A549 (cell line): Measurements from ENCODE around the gene RPL35. TPM values are rescaled to one million over a fixed set of nuclear protein-coding genes. Genes with fewer than 3 reads are reported as not detected.
"Not testable (repeated sequence)": the region's sequence is repeated elsewhere in the genome, so short reads cannot be mapped to it uniquely, and the experiment has no call there.

Experiments used
- ATAC-seq, 2 experiments: fragments of 200-7000 bp in 1 of 2; fragments of >200 bp in 1 of 2; cut with Nextera tagmentation in 1 of 2; cut with Tn5 transposase in 1 of 2; 3 replicates each; pipeline versions ENCODE4 v1.8.0 to v1.9.1; 2018 to 2020; ENCODE audit warnings: mild to moderate bottlenecking in 1 of 2, moderate library complexity in 1 of 2
- CTCF ChIA-PET: fragments of 300-600 bp; sonication (Branson Sonifier 250); formaldehyde crosslinking; extraction: SDS; loops from one replicate; lab custom pipeline; 2021; ENCODE audit warnings: antibody characterized with exemption, inconsistent platforms; lab: Yijun Ruan, JAX
- POLR2A ChIA-PET: fragments of 350-600 bp; formaldehyde crosslinking; extraction: SDS; loops from one replicate; lab custom pipeline; 2021; ENCODE audit warnings: antibody characterized with exemption, inconsistent platforms; lab: Yijun Ruan, JAX
- DNase-seq, 2 experiments: peaks; one replicate each; pipeline versions ENCODE4 v3.0.0 to v3.0.0-alpha.2; 2011 to 2016; ENCODE audit warnings: low read depth in 1 of 2, low spot score in 1 of 2
- FAIRE-seq: peaks from 2 replicates; lab custom pipeline; 2011; peaks lifted over from hg19 to GRCh38; lab: Jason Lieb, UNC
- H3K27ac ChIP-seq, 2 experiments: fragments of >200 bp; sonication (Bioruptor Twin); formaldehyde crosslinking; 3 replicates each; pipeline ENCODE4 v1.5.1; 2016 to 2017
- H3K4me1 ChIP-seq: fragments of >200 bp; sonication (Bioruptor Twin); formaldehyde crosslinking; 3 replicates; pipeline ENCODE4 v1.6.1; 2016
- H3K4me2 ChIP-seq: fragments of >200 bp; sonication (Bioruptor Twin); formaldehyde crosslinking; 3 replicates; pipeline ENCODE4 v1.6.1; 2016
- H3K4me3 ChIP-seq: fragments of >200 bp; sonication (Bioruptor Twin); formaldehyde crosslinking; 3 replicates; pipeline ENCODE4 v1.5.1; 2016
- H3K9me3 ChIP-seq: fragments of >200 bp; sonication (Bioruptor Twin); formaldehyde crosslinking; 3 replicates; pipeline ENCODE4 v1.6.1; 2016
- EP300 ChIP-seq, 2 experiments: fragments of >200 bp; sonication (Bioruptor Twin); formaldehyde crosslinking; IDR thresholded peaks; 2 replicates in 1 of 2; 3 replicates in 1 of 2; pipeline ENCODE4 v1.6.1; 2016 to 2017
- HOXB13 ChIP-seq: fragments of 250-450 bp; sonication (Bioruptor Pico); IDR thresholded peaks from 2 replicates; pipeline ENCODE4 v1.5.0; 2020; ENCODE audit warnings: low read depth, mild to moderate bottlenecking, moderate library complexity
- KDM1A ChIP-seq: fragments of 200-600 bp; sonication (generic); IDR thresholded peaks from 2 replicates; pipeline ENCODE4 v1.6.1; 2016; ENCODE audit warnings: low read depth, mild to moderate bottlenecking
- MAZ ChIP-seq: fragments of 150-350 bp; IDR thresholded peaks from 2 replicates; pipeline ENCODE4 v1.6.1; 2014; ENCODE audit warnings: antibody characterized with exemption, low read depth, low read length, borderline replicate concordance
- RAD21 ChIP-seq, 2 experiments: fragments of >200 bp in 1 of 2; sonication (Bioruptor Twin) in 1 of 2; formaldehyde crosslinking in 1 of 2; IDR thresholded peaks in 1 of 2; conservative IDR thresholded peaks in 1 of 2; 2 replicates in 1 of 2; 3 replicates in 1 of 2; pipeline ENCODE4 v1.6.1; 2012 to 2018; ENCODE audit warnings: inconsistent platforms in 1 of 2
- RNF2 ChIP-seq: fragments of 200-600 bp; sonication (generic); IDR thresholded peaks from 2 replicates; pipeline ENCODE4 v1.6.1; 2016; ENCODE audit warnings: low read depth, mild to moderate bottlenecking, antibody characterized with exemption, moderate library complexity, borderline replicate concordance
- SMC3 ChIP-seq: fragments of >200 bp; sonication (Bioruptor Twin); formaldehyde crosslinking; IDR thresholded peaks from 3 replicates; pipeline ENCODE4 v1.6.1; 2018; ENCODE audit warnings: inconsistent platforms
- ZC3H11A ChIP-seq: fragments of 450-650 bp; IDR thresholded peaks from 2 replicates; pipeline ENCODE4 v1.6.1; 2014; ENCODE audit warnings: antibody characterized with exemption, mild to moderate bottlenecking
- ZFP36 ChIP-seq: fragments of 450-650 bp; IDR thresholded peaks from 2 replicates; pipeline ENCODE4 v1.6.1; 2014; ENCODE audit warnings: borderline replicate concordance; ENCODE audit not compliant: partially characterized antibody
- ZNF302 ChIP-seq: fragments of 250-450 bp; sonication (Bioruptor Pico); IDR thresholded peaks from 2 replicates; pipeline ENCODE4 v1.9.0; 2021; ENCODE audit warnings: inconsistent platforms, mild to moderate bottlenecking, moderate library complexity
- WGBS: methylation state at CpG from one replicate; pipeline ENCODE4 v1.1.6; 2017; ENCODE audit errors: missing lambda C conversion rate; 5-methylcytosine and 5-hydroxymethylcytosine counted together
- polyA plus RNA-seq, 4 experiments: library from polyadenylated mRNA; depleted of rRNA in 3 of 4; stranded (reverse); fragments of >200 nt; fragmentation: RNase III in 1 of 4; extraction: RNeasy Plus Mini Kit Qiagen cat#74134 plus additional on column Dnase treatment in 1 of 4; gene quantifications; 2 replicates in 3 of 4; 3 replicates in 1 of 4; pipeline ENCODE4 v1.2.3, GENCODE V29; 2011 to 2017
- TF ChIP-seq, protein P1 (sequence below): fragments of >200 bp; sonication (Bioruptor Twin); formaldehyde crosslinking; IDR thresholded peaks from 3 replicates; pipeline ENCODE4 v1.5.1; 2016
- TF ChIP-seq, protein P2 (sequence below): IDR thresholded peaks from 2 replicates; pipeline ENCODE4 v1.6.1; 2012; ENCODE audit warnings: low read depth, borderline replicate concordance
- TF ChIP-seq, protein P3 (sequence below): fragments of >200 bp; sonication (Bioruptor Twin); formaldehyde crosslinking; IDR thresholded peaks from 3 replicates; pipeline ENCODE4 v1.6.1; 2016

Gene RPL35
- polyA plus RNA-seq, 2 of the 4 experiments (the other 2 are of a cell fraction) = 2,307 to 3,076 TPM

DNA sequence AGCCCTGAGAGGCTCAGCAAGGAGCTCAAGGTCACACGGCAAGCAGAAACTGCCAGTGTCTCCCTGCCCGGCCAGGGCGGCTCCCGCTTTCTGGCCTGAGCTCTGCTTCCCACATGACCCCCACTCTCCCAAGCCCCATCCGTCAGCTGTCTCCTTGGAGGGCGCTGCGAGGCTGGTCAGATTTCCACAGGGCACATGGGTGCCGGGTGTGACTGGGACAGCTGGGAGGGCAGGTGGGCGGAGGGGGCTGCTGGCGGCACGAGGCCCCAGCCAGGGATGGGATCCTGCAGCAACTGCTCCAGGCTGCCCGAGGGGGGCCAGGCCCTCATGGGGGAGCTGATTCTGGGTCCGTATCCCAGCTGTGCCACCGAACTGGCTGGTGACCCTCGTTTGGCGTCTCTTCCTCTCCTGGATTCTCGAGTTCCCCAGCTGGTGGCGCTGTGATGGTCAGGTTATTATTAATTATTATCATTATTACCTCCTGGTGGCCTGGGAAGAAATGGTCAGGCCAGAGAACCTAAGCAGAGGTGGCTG lies 21.4 kb downstream of the RPL35 start:
- no peak overlapping the region for H3K4me3 ChIP-seq
- peaks cover 7% of the 10 kb centered on the region for H3K4me1 ChIP-seq
- H3K27ac ChIP-seq = peak overlapping the region in 1 of 2 experiments; percentile 59; a peak in 3 of 6 replicates
- 67% methylated on average over 12 of the region's 18 CpGs for WGBS
- no peak overlapping the region for H3K4me2 ChIP-seq
- no peak for FAIRE-seq
- H3K9me3 ChIP-seq = no peaks in the 10 kb centered on the region
- ChIA-PET CTCF (interaction anchor here (0.7 to 43.0 kb wide), 15 partner anchors 9 to 302 kb away, joined by 3 to 2512 read pairs (median 5); partner anchors contain the start of genes ARPC5L, NR6A1, OLFML2A and WDR38), POLR2A (interaction anchor here (0.9 to 1.0 kb wide), 3 partner anchors 21 to 63 kb away, joined by 3 read pairs; partner anchors contain the start of genes ARPC5L, OLFML2A and RPL35)
- DNase-seq = peak in 1 of 2 experiments; percentile 42
- TF ChIP-seq ZC3H11A (no peak), ZFP36 (no peak), RNF2 (no peak), KDM1A (no peak), EP300 (IDR thresholded peaks at IDR 0.05) (no peak), SMC3 (0 out of 3 replicates have a peak, but pooled peaks have one; percentile 9), ZNF302 (CRISPR knock-in tag) (no peak), HOXB13 (CRISPR knock-in tag) (no peak)
- TF ChIP-seq, protein P1, sequence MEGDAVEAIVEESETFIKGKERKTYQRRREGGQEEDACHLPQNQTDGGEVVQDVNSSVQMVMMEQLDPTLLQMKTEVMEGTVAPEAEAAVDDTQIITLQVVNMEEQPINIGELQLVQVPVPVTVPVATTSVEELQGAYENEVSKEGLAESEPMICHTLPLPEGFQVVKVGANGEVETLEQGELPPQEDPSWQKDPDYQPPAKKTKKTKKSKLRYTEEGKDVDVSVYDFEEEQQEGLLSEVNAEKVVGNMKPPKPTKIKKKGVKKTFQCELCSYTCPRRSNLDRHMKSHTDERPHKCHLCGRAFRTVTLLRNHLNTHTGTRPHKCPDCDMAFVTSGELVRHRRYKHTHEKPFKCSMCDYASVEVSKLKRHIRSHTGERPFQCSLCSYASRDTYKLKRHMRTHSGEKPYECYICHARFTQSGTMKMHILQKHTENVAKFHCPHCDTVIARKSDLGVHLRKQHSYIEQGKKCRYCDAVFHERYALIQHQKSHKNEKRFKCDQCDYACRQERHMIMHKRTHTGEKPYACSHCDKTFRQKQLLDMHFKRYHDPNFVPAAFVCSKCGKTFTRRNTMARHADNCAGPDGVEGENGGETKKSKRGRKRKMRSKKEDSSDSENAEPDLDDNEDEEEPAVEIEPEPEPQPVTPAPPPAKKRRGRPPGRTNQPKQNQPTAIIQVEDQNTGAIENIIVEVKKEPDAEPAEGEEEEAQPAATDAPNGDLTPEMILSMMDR = peak; percentile 25; the same call in 2 of the 3 replicates
- TF ChIP-seq, protein P2, sequence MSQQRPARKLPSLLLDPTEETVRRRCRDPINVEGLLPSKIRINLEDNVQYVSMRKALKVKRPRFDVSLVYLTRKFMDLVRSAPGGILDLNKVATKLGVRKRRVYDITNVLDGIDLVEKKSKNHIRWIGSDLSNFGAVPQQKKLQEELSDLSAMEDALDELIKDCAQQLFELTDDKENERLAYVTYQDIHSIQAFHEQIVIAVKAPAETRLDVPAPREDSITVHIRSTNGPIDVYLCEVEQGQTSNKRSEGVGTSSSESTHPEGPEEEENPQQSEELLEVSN = no peak
- TF ChIP-seq, protein P3, sequence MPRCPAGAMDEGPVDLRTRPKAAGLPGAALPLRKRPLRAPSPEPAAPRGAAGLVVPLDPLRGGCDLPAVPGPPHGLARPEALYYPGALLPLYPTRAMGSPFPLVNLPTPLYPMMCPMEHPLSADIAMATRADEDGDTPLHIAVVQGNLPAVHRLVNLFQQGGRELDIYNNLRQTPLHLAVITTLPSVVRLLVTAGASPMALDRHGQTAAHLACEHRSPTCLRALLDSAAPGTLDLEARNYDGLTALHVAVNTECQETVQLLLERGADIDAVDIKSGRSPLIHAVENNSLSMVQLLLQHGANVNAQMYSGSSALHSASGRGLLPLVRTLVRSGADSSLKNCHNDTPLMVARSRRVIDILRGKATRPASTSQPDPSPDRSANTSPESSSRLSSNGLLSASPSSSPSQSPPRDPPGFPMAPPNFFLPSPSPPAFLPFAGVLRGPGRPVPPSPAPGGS = no peak
- peak; percentile 70 to 77; a peak in 5 of 6 replicates for ATAC-seq

DNA sequence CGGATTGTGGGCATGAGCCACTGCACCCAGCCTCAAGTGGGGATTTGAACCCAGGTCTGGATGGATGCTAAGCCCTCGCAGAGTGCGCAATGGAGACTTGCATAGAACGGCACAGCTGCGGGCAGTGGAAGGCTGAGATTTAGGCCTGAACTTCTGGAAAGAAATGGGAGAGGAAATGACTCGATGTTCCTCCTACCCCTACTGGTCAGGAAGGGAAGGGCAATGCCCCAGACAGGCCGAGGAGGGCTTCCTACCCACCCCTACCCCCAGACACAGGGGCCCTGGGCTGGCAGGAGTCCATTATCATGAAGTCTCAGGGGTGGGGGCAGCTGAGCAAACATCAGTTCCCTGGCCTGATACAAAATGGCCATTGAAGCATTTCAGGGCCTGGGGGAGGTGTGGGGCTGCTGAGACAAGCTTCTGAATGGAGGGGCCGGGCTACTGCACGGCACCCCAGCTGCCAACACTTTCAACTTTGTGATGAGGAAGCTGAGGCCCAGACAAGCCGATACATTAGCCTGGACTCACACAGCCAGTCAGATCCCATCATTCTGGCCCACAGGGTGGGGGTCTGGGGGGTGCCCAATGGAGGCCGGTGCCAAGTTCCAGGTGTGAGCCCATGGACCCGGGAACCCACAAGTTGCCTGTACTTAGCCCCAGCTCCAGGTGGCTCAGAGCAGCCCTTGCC lies 22.0 kb downstream of the RPL35 start:
- TF ChIP-seq RAD21 (conservative IDR thresholded peaks at IDR 0.05 in 1 of 2, IDR thresholded peaks at IDR 0.05 in 1 of 2) (peak in 1 of 2 experiments; percentile 12; a peak in 1 of 5 replicates), MAZ (no peak)
- TF ChIP-seq, protein P1 = peak; percentile 11; the same call in 1 of the 3 replicates
- Histone ChIP-seq H3K4me3 (no peak overlapping the region), H3K4me1 (peaks cover 13% of the 10 kb centered on the region), H3K4me2 (no peak overlapping the region), H3K9me3 (no peaks in the 10 kb centered on the region), H3K27ac (peak overlapping the region in 1 of 2 experiments; percentile 59; a peak in 2 of 6 replicates)
- FAIRE-seq (no peak), ATAC-seq (peak; percentile 63 to 82; a peak in 4 of 6 replicates), DNase-seq (peak; percentile 53 to 55)
- ChIA-PET POLR2A (interaction anchor here (0.9 to 1.0 kb wide), 3 partner anchors 22 to 63 kb away, joined by 3 read pairs; partner anchors contain the start of genes ARPC5L, OLFML2A and RPL35), CTCF (interaction anchor here (0.9 to 43.0 kb wide), 15 partner anchors 8 to 302 kb away, joined by 3 to 2512 read pairs (median 5); partner anchors contain the start of genes ARPC5L, NR6A1, OLFML2A and WDR38)
- 70% methylated on average over 10 of the region's 12 CpGs for WGBS

DNA sequence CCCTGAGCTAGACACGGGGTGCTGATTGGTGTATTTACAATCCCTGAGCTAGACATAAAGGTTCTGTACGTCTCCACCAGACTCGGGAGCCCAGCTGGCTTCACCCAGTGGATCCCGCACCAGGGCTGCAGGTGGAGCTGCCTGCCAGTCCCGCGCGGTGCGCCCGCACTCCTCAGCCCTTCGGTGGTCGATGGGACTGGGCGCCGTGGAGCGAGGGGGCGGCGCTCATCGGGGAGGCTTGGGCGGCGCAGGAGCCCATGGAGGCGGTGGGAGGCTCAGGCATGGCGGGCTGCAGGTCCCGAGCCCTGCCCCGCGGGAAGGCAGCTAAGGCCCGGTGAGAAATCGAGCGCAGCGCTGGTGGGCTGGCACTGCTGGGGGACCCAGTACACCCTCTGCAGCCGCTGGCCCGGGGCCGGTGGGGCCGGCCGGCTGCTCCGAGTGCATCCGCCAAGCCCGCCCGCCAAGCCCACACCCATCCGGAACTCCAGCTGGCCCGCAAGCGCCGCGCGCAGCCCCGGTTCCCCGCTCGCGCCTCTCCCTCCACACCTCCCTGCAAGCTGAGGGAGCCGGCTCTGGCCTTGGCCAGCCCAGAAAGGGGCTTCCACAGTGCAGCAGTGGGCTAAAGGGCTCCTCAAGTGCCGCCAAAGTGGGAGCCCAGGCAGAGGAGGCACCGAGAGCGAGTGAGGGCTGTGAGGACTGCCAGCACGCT lies 23.0 kb downstream of the RPL35 start:
- ATAC-seq, POLR2A ChIA-PET: not testable (repeated sequence)
- CTCF ChIA-PET = interaction anchor here (1.0 to 43.0 kb wide), 6 partner anchors 14 to 180 kb away, joined by 3 to 2512 read pairs (median 49); partner anchors contain the start of genes NR6A1, OLFML2A and WDR38

DNA sequence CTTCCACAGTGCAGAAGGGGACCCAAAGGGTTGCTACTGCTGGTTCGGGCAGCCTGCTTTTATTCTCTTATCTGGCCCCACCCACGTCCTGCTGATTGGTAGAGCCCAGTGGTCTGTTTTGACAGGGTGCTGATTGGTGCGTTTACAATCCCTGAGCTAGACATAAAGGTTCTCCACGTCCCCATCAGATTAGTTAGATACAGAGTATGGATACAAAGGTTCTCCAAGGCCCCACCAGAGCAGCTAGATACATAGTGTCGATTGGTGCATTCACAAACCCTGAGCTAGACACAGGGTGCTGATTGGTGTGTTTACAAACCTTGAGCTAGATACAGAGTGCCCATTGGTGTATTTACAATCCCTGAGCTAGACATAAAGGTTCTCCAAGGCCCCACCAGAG lies 23.6 kb downstream of the RPL35 start:
- H3K4me3 ChIP-seq, POLR2A ChIA-PET, FAIRE-seq, H3K9me3 ChIP-seq, H3K4me2 ChIP-seq, H3K27ac ChIP-seq, ATAC-seq, DNase-seq: not testable (repeated sequence)
- CTCF ChIA-PET = interaction anchor here (6.4 to 43.0 kb wide), 4 partner anchors 15 to 51 kb away, joined by 45 to 2512 read pairs (median 252); partner anchors contain the start of genes NR6A1, OLFML2A and WDR38
- WGBS = 80% methylated on average over 4 of the region's 5 CpGs
- peaks cover 20% of the 10 kb centered on the region for H3K4me1 ChIP-seq

More for the DNA sequence above, 23.0 kb downstream of the RPL35 start:
- not testable (repeated sequence) for H3K27ac ChIP-seq, FAIRE-seq, H3K9me3 ChIP-seq, H3K4me3 ChIP-seq, H3K4me2 ChIP-seq, DNase-seq
- WGBS = 96% methylated on average over 17 of the region's 52 CpGs
- H3K4me1 ChIP-seq = peaks cover 20% of the 10 kb centered on the region
